GM12892 (cell line): ENCODE measurements around the gene EFCAB5.
"Not testable (repeated sequence)": the region's sequence is repeated elsewhere in the genome, so short reads cannot be mapped to it uniquely, and the experiment has no call there.

Experiments used
- DNase-seq: peaks from one replicate; pipeline ENCODE4 v3.0.0; 2011; ENCODE audit not compliant: insufficient read length
- FAIRE-seq: peaks from 2 replicates; lab custom pipeline; 2011; peaks lifted over from hg19 to GRCh38; lab: Jason Lieb, UNC
- POLR2A ChIP-seq: IDR thresholded peaks from 2 replicates; pipeline ENCODE4 v1.6.1; 2011; ENCODE audit warnings: low read depth, low read length, control low read depth
- POLR2AphosphoS5 ChIP-seq: IDR thresholded peaks from 2 replicates; pipeline ENCODE4 v1.6.1; 2011; ENCODE audit warnings: low read depth, low read length, control low read depth
- TAF1 ChIP-seq: IDR thresholded peaks from 2 replicates; pipeline ENCODE4 v1.6.1; 2011; ENCODE audit warnings: low read depth, mild to moderate bottlenecking, control low read depth, low read length, borderline replicate concordance

Gene EFCAB5

GRCh38 chr17:29973005-29973404 is 31.6 kb downstream of the EFCAB5 start:
- no peak for TF ChIP-seq TAF1
- TF ChIP-seq POLR2A: no peak
- no peak for TF ChIP-seq POLR2AphosphoS5
- DNase-seq (no peak), FAIRE-seq (no peak)

DNA sequence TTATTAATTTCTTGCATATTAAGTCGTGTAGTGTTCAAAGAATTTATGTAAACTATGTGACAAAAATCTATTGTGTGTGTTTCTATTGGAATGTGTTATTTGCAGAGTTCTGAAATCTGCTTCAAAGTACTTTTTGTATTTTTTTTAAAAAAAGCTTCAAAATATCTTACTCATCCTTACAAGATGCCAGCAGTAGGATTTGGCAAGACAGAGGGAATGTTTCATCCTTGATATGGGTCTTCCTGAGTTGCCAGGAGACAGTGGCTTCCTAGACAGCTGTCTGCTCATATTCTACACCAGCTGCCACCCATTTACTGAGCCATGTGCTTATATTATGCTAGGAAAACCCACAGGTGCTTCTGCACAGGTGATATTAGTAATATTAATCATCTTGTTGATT is 36.4 kb downstream of the EFCAB5 start:
- TF ChIP-seq TAF1 (no peak), POLR2A (no peak), POLR2AphosphoS5 (no peak)
- no peak for DNase-seq
- FAIRE-seq: no peak

GRCh38 chr17:29980261-29980660 is 38.8 kb downstream of the EFCAB5 start:
- DNase-seq: no peak
- no peak for FAIRE-seq
- no peak for TF ChIP-seq POLR2A
- no peak for TF ChIP-seq TAF1

GRCh38 chr17:29982991-29983653 is 41.7 kb downstream of the EFCAB5 start:
- TF ChIP-seq POLR2AphosphoS5 (no peak), TAF1 (no peak), POLR2A (no peak)
- DNase-seq: no peak
- no peak for FAIRE-seq

DNA sequence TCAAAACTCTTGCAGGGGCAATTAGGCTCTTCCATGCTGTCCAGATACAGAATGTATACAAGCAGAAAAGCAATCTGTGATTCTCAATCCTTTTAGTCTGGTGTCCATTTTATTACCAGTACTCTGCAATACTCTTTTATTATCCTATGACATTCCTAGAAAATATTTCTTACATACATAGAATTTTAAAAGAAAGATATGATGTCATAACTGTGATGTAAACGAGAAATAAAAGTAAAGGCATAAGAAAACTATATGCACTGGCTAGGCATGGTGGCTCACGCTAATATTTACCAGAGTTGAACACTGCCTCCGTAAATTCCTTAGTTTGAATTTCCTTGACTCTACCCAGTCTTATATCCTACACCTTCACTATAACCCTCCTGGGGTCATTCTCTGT is 55.0 kb downstream of the EFCAB5 start:
- FAIRE-seq: no peak
- TF ChIP-seq POLR2A (no peak), POLR2AphosphoS5 (no peak), TAF1 (no peak)
- DNase-seq: no peak

DNA sequence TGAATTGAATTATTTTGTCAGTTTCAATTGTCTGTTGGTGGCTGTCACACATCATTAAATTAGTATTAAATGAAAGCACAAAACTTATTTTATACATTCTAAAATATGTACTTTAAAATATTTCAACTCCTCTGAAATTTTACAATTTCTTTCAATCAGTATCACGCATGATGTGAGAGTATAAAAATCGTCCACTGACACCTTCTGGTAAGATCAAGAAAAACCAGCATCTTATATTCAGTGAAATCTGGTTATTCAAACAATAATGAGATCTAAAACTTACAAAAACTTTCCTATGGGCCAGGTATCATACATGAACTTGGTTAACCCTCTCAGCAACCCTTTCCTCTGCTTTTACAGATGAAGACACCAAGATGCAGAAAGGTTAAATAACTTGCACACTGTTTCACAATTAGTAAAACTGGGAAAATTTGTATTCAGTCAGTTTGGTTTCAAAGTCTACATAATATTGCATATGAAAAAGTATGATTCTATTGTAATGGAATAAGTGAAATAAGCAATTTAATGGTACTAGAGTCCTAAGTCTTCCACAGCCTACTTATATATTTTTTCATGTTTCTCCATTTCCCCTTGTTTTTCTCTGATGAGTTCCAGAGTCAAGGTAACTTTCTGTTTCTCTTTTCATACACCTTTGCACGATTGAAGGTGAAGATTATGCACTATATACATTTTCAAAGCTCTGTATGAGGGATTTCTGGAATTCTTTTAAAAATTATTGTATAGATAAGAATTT is 58.7 kb downstream of the EFCAB5 start:
- no peak for DNase-seq
- TF ChIP-seq POLR2A (no peak), POLR2AphosphoS5 (no peak), TAF1 (no peak)
- no peak for FAIRE-seq

- DNase-seq (no peak), FAIRE-seq (peak; percentile 30)
- TF ChIP-seq POLR2AphosphoS5 (no peak), TAF1 (no peak), POLR2A (no peak)
These were observed 59.4 kb downstream of the EFCAB5 start for GRCh38 chr17:30000755-30001257.

GRCh38 chr17:30002088-30002487 is 60.7 kb downstream of the EFCAB5 start:
- no peak for FAIRE-seq

GRCh38 chr17:30005709-30006320 is 64.4 kb downstream of the EFCAB5 start:
- FAIRE-seq: no peak
- TF ChIP-seq TAF1 (no peak), POLR2AphosphoS5 (no peak), POLR2A (no peak)
- no peak for DNase-seq

More at GRCh38 chr17:30002088-30002487, 60.7 kb downstream of the EFCAB5 start:
- DNase-seq: no peak
- TF ChIP-seq TAF1 (no peak), POLR2A (no peak), POLR2AphosphoS5 (no peak)

- not testable (repeated sequence) for FAIRE-seq, DNase-seq
These were observed 70.5 kb downstream of the EFCAB5 start for GRCh38 chr17:30011934-30012333.

DNA sequence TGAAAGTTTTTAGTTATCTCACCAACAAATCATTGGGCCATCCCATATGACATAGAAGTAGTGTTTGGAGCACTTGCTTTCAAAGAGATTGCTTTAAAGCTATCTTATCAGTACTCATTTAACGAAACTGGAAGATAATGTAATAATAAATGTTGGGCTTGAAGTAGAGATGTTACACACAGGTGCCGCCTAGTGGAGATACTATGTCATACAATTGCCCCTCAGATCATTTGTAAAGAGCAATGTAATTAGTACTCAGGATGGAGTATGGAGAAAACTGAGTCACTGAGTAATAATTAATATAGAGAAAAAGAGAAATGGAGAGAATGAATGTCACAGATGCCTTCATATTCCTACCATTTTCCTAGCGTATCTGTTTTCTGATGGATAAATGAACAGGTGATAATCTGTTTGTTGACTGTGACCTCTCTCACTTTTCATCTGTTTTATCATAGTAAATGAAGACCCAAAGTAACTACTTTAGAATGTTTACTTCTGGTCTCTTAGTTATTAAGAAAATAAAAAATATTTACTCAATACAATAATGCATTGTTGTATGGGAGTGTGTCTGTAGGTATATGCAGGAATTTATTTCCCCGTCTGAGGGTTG is 80.4 kb downstream of the EFCAB5 start:
- TF ChIP-seq POLR2A (no peak), POLR2AphosphoS5 (no peak), TAF1 (no peak)
- DNase-seq (no peak), FAIRE-seq (peak; percentile 76)

DNA sequence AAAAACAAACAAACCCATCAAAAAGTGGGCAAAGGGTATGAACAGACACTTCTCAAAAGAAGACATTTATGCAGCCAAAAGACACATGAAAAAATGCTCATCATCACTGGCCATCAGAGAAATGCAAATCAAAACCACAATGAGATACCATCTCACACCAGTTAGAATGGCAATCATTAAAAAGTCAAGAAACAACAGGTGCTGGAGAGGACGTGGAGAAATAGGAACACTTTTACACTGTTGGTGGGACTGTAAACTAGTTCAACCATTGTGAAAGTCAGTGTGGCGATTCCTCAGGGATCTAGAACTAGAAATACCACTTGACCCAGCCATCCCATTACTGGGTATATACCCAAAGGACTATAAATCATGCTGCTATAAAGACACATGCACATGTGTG is 83.9 kb downstream of the EFCAB5 start:
- DNase-seq, FAIRE-seq: not testable (repeated sequence)

DNA sequence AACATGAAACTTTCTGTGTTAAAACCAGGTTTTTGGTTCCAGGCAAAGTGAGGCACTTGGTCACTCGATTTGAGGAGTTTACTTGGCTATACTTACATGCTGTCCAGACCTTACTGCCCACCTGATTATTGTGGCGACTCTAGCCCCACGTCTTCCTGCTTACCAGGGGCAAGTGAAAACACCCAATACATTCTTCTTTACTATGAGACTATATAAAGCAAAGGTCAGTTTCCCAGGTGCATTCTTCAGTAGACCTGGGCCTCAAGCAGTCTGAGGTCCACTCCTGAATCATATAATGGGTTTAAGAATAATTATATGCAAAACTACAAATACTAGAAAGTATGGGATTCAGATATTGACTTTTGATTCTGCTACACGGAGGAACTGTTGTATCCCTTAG is 86.2 kb downstream of the EFCAB5 start:
- FAIRE-seq (no peak), DNase-seq (no peak)
- no peak for TF ChIP-seq POLR2A
